HG03520 (cell line): ENCODE results near the gene PTPN1.
A peak's percentile ranks its signal among the peaks of the same experiment; 100 is the strongest.

Experiments used
- ATAC-seq: cut with Tn5 transposase; IDR thresholded peaks from one replicate; pipeline ENCODE4 v1.9.1; 2021; ENCODE audit warnings: mild to moderate bottlenecking, moderate library complexity; ENCODE audit not compliant: unreplicated experiment

Gene PTPN1

GRCh38 chr20:50510706-50511542 lies 741 bp downstream of the PTPN1 start:
- ATAC-seq: peak; percentile 2

DNA sequence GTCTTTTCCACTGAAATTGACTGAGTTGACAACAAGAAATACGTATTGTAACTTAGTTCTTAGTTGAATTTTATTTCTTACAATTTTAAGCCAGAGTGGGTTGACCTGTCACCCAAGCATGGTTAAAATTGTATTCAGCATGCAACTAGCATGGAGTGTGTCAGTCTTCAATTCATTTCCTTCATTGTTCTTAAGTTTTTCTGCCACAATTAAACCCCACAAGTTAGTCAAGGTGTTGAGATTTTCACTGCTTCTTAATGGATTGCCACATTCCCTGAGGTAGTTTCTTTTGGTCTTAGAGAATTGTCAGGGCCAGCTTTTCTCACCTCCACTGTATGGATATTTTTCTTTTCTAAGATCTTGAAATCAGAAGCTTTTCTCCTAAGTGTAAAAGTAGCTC lies 2.1 kb downstream of the PTPN1 start:
- ATAC-seq: no peak

- no peak for ATAC-seq
These were observed 3.2 kb downstream of the PTPN1 start for GRCh38 chr20:50513169-50514034.

DNA sequence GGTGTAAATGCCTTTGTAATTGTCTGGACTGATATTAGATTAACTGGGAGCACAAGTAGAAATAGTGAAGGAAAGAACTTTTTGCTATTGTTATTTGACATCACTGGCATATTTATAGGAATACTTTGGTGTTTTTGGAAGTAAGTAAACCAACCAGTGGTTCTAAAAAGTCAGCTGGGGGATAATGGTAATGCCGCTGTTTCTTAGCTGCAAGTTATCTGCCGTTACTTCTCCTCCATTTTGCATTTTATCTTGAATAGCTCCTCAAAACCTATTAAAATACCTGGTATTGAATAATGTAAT lies 3.8 kb downstream of the PTPN1 start:
- no peak for ATAC-seq

GRCh38 chr20:50514750-50515149 lies 4.6 kb downstream of the PTPN1 start:
- no peak for ATAC-seq

GRCh38 chr20:50515471-50516106 lies 5.4 kb downstream of the PTPN1 start:
- ATAC-seq: no peak

DNA sequence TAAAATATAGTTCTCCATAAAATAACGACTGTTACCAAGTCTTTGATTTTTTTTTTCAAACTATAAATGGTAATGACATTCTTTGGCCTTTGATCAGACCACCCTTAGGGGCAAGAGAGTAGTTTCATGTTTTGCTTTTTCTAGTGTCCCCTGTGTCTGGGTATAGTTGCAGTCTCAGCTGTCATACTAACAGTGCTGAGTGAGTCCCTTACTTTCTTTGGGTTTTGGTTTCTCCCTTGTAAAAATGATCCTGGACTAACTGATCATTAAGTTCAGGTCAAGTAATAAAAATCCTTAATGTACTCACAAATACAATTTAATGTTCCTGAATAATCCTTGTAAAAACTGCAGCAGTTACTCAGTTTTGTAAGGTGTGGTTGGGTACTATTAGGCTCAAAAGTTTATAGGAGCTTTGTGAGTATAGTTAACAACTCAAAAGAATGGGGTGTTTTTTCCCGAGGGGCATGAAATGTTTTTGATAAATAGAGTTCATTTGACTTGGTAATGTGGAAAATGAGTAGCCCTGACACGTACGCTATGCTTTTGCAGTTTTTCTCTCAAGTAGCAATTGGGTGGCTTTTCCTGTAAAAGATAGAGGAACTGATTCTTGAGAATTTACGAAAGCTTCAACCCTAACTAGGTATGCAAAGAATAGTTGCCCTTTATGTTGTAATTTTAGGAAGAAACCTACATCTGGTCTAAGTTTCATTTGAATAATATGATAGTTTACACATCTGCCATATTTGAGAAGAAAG lies 6.2 kb downstream of the PTPN1 start:
- peak; percentile 36 for ATAC-seq

DNA sequence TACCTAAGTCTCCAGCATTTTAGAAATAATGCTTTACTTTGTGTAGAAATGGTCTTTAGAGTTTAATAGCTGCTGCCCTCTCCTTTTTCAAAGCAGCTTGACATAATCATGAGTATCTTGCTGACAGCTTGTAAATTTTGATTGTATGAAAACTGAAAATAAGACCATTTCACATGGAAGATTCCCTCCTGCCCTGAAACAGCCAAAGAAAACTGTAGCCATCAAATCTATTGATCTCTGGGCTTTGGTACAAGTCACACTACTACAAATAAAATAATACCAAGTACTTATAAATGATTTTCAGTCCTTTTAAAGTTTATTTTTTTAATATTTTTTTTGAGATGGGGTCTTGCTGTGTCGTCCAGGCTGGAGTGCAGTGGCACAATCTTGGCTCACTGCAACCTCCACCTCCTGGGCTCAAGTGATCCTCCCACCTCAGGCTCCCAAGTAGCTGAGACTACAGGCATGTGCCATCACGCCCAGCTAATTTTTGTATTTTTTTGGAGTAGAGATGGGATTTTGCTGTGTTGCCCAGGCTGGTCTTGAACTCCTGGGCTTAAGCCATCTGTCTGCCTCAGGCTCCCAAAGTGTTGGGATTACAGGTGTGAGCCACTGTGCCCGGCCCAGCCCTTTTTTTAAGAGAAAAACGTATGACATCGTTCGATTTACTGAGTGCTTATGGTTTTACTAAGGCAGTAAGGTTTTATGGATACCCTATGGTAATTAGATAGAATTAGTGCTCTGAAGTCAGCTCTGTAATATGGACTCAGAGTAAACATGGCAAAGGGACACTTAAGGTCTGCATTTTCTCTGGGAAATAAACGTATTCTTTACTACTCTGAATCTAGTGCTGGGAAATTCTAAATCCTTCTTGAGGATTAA lies 7.0 kb downstream of the PTPN1 start:
- no peak for ATAC-seq

DNA sequence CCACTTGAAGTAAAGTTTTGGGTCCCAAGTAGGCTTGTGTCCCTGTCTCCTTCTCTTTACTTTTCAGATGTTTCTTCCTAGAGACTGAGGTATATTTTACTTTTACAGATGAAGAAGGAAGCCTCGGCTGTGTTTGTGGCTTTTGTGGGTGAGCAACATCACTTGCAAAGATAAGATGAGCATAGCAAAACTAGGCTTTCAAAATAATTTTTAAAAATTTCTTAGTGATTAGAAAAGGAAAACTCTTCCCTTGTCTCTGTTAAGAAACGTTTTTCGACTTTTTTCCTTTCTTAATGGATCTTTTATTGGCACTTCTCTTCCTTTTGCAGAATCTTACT lies 7.6 kb downstream of the PTPN1 start:
- ATAC-seq: no peak

DNA sequence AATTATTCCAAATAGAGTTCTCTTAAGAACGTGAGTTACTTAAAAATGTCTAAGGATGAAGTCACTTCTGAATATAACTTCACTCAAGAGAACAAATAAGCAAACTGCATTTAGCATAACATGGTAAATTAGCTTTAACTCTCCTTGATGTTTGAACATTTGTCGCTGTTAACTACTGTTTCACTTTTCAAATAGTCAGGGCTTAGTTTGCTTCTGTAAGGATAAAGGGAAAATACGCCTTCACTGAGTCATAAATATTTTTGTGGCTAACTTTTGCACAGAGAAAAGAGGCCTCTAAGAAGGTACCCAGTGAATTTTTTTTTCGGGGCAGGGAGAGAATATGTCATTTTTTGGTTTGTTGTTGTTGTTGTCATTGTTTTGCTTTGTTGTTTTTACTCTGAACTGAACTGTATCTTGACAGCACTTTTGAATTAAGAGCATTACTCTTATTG lies 8.1 kb downstream of the PTPN1 start:
- ATAC-seq: no peak

DNA sequence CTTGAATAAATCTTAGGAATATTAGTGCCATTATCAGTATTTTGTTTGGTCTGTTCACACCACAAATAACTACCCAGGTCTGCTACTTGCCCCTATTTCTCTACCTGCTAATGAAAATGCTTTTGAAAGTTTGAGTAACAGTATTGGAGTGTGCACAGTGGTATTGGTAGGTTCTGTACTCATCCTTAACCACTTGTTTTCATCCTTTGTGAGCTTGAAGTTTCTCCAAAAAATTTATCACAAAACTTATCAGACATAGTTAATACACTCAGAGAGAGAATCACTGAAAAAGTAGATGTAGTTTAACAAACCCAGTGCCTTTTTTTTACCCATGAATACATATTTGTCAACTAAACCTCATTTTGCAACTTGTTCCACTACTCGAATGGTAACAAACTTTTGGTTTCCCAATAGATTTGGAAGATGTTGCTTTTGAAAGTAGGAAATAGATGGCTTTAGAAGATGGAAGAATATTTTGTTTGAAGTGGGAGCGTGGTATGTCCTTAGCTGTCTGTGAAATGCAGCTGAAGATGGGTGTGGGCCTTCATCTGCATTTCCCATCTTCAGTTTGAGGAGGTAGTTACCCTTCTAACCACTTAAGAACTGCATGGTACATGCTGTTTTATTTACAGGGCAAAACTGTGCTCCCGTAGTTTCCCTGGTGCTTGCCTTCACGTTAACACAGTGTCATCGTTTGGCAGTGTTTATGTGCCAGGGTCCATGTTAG lies 9.0 kb downstream of the PTPN1 start:
- no peak for ATAC-seq

- no peak for ATAC-seq
These were observed 10.2 kb downstream of the PTPN1 start for GRCh38 chr20:50520222-50520880.

DNA sequence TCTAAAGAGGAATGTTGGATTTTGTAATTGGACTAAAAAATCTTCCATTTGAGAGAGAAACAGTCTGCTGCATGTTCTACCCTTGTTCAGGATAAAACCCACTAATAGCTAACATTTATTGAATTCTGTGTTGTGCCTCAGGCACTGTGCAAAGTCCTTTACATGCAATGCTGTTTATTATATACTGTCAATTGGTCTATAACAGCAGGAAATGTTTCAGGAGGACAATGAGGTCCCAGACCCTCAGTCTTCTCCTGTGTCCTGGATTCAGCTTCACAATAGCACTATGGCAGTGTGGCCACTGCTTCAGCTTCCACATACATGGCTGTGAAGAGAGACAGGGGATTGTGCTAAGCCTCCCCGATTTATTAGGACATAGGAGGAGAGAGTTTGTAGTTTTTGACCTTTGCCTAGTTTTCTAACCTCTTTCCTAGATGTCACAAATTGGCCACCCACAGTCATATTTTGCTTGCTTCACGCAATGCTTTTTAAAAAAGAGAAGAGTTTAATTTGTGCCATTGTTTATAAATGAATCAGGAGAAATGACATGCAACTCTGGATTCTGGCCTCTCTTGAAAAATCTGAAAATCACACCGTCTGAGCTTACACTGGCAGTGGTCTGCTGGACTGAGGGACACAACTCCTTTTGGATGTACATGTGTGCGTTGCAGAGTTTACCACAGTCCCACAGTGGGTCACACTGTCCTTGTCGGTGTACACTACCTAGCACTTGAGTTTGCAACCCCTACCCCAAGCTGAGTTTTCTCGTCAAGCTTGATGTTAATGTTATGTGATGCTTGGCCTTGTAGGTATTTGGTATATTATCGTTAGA lies 11.3 kb downstream of the PTPN1 start:
- ATAC-seq: no peak

- no peak for ATAC-seq
These were observed 12.0 kb downstream of the PTPN1 start for GRCh38 chr20:50522053-50522674.

DNA sequence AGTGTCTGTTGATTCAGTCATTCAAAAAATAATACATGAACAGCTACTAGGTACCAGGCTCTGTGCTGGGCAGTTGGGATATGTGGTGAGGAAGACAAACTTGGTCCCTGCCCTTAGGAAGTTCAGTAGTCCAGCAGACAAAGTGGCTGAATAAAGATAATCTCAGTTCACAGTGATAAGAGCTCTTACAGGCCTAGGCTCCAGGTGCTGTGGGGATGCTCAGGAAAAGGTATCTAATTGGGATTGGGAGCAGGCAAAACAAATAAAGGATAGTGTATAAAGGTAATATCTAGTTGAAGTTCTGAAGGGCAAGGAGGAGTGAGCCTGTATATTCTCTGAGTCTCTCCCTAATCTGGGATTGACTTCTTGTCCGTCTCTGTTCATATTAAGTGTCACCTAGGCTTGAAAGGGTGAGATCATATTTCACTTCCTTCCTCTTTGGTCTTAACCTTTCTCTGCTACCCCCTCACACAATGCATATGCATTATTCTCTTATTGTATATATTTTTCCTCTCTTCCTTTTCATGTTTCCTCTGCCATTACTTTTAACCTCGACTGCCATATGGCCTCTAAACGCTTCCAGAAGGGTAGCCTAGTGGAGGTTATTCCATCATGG lies 13.5 kb downstream of the PTPN1 start:
- ATAC-seq: no peak

GRCh38 chr20:50525681-50526080 lies 15.5 kb downstream of the PTPN1 start:
- ATAC-seq: no peak

DNA sequence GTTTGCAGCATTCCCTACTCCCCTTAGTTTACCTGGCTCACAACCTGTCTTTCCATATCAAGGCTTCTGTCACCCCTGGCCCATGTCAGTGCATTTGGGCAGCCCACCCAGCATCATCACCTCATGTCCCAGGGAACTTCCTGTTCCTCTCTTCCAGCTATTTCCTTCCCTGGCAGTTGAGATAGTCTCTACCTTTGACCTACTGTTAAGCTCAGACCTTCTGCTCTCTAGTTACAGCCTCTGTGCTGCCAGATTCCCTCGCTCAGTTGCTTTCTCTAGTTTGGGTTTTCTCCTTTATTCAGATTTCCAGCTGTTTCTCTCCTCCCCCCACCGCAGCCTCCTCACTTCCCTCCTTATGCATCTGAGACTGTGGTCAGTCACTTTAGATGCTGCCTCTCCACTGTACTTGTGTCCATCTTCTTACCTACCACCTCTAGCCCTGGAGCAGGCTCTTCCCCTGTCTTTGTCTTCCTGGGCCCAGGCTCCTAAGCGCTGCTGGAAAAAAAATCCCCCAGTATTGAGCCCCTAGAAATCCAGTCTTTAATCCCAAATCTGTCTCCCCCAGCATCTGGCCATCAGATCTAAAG lies 16.3 kb downstream of the PTPN1 start:
- no peak for ATAC-seq
